Cerebellar nuclear complex (tissue), 1 donor: Measurements from ENCODE around the gene ITGA1.
"Not testable (repeated sequence)": the region's sequence is repeated elsewhere in the genome, so short reads cannot be mapped to it uniquely, and the experiment has no call there.

Experiments used
- DNase-seq, 2 experiments: peaks; one replicate each; lab custom pipeline; 2025; lab: John Stamatoyannopoulos, UW

ITGA1 gene

GRCh38 chr5:52787600-52788504, at the start of gene ITGA1, which contains the start of gene PELO:
ITGA1 (plus strand) TSS chr5:52787916; CDS start chr5:52788354, 438 bp downstream.
PELO (plus strand) TSS chr5:52787916; CDS start chr5:52800395, 12,479 bp downstream.
- no peak for DNase-seq

- DNase-seq: no peak
Observed at GRCh38 chr5:52738095-52738506, 49.6 kb upstream of the ITGA1 start.

- DNase-seq: no peak
Observed at GRCh38 chr5:52740007-52740406, 47.7 kb upstream of the ITGA1 start.

- no peak for DNase-seq
Observed at GRCh38 chr5:52743012-52743411, 44.7 kb upstream of the ITGA1 start.

- DNase-seq: no peak
Observed at GRCh38 chr5:52743529-52743928, 44.2 kb upstream of the ITGA1 start.

GRCh38 chr5:52743970-52744369, 43.7 kb upstream of the ITGA1 start:
- no peak for DNase-seq

- DNase-seq: not testable (repeated sequence)
Observed at GRCh38 chr5:52744867-52745458, 42.8 kb upstream of the ITGA1 start.

GRCh38 chr5:52746539-52746938, 41.2 kb upstream of the ITGA1 start:
- DNase-seq: no peak

GRCh38 chr5:52748590-52748989, 39.1 kb upstream of the ITGA1 start:
- DNase-seq: no peak

- DNase-seq: no peak
Observed at GRCh38 chr5:52749666-52750065, 38.0 kb upstream of the ITGA1 start.

- DNase-seq: no peak
Observed at GRCh38 chr5:52751137-52751536, 36.6 kb upstream of the ITGA1 start.

GRCh38 chr5:52754051-52754450, 33.7 kb upstream of the ITGA1 start:
- no peak for DNase-seq

GRCh38 chr5:52757527-52757926, 30.2 kb upstream of the ITGA1 start:
- no peak for DNase-seq

GRCh38 chr5:52758014-52758413, 29.7 kb upstream of the ITGA1 start:
- DNase-seq: no peak

GRCh38 chr5:52759331-52759730, 28.4 kb upstream of the ITGA1 start:
- DNase-seq: no peak

GRCh38 chr5:52760695-52761366, 26.9 kb upstream of the ITGA1 start:
- DNase-seq: no peak

- DNase-seq: no peak
Observed at GRCh38 chr5:52767217-52767743, 20.4 kb upstream of the ITGA1 start.

GRCh38 chr5:52767766-52768480, 19.8 kb upstream of the ITGA1 start:
- no peak for DNase-seq

- DNase-seq: no peak
Observed at GRCh38 chr5:52769061-52769460, 18.7 kb upstream of the ITGA1 start.

GRCh38 chr5:52770287-52770939, 17.3 kb upstream of the ITGA1 start:
- no peak for DNase-seq

GRCh38 chr5:52771343-52772039, 16.2 kb upstream of the ITGA1 start:
- no peak for DNase-seq
